Tibial nerve (tissue), 3 donors: ENCODE measurements around the gene BICDL2.

Experiments used
- CTCF ChIP-seq, 5 experiments: fragments of 200-600 bp in 3 of 5; fragments of 450-650 bp in 2 of 5; sonication (generic) in 3 of 5; IDR thresholded peaks; one replicate each; pipeline ENCODE4 v1.5.1; 2016 to 2019; ENCODE audit warnings: antibody characterized with exemption in 5 of 5, mild to moderate bottlenecking in 3 of 5, moderate library complexity in 2 of 5
- POLR2A ChIP-seq, 2 donors: fragments of 450-650 bp; IDR thresholded peaks; one replicate each; pipeline ENCODE4 v1.6.1; 2017; ENCODE audit warnings: antibody characterized with exemption in 2 of 2, mild to moderate bottlenecking in 2 of 2, moderate library complexity in 2 of 2

DNA sequence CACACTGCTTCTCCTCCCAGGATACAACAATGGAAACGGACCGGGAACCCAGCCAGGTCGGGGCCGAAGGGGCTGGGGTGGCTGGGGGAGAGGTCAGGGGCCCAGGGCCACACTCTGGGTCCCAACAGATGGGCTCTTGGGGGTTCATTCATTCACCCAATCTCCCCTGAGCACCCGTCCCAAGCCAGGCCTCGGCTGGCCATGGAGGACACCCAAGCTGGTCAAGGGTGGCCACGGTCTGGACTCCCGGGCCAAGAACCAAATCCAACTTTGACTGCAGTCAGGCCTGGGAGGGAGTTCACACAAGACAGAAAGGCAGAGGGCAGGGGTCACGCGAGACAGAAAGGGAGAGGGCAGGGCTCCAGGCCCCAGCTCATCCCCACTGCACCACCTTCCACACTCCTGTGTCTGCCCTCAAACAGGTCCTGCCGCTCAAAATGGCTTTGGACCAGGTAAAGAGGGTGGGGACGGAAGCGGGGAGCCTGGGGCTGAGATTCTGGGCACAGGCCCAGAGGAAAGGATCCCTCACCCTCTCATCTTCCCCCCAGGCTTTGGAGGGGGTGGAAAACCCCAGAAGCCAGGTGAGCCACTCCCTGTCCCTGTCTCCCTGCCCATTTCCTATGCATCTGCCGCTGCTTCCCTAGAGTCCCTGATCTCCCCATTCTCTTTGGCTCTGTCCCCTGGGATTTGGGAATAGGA, 44.2 kb downstream of the BICDL2 start:
- TF ChIP-seq POLR2A (IDR thresholded peaks at IDR 0.05) (no peak), CTCF (IDR thresholded peaks at IDR 0.05) (no peak)
